HepG2 (cell line): ENCODE data around the gene CHST6. TPM values are rescaled to one million over a fixed set of nuclear protein-coding genes. Genes with fewer than 3 reads are reported as not detected.
A peak's percentile ranks its signal among the peaks of the same experiment; 100 is the strongest.
"Not testable (repeated sequence)": the region's sequence is repeated elsewhere in the genome, so short reads cannot be mapped to it uniquely, and the experiment has no call there.

Source experiments
- CREB3 ChIP-seq: sonication (generic); formaldehyde crosslinking; IDR thresholded peaks from 2 replicates; pipeline ENCODE4 v1.5.0; 2020; ENCODE audit warnings: missing genetic modification reagents
- FOXC1 ChIP-seq: sonication (generic); formaldehyde crosslinking; IDR thresholded peaks from 2 replicates; pipeline ENCODE4 v1.8.0; 2022; ENCODE audit warnings: mild to moderate bottlenecking, missing genetic modification reagents, borderline replicate concordance
- HOXD1 ChIP-seq: sonication (generic); formaldehyde crosslinking; IDR thresholded peaks from 2 replicates; pipeline ENCODE4 v1.5.0; 2020; ENCODE audit warnings: missing genetic modification reagents
- KDM5B ChIP-seq: sonication (generic); formaldehyde crosslinking; IDR thresholded peaks from 2 replicates; pipeline ENCODE4 v1.4.0; 2020; ENCODE audit warnings: missing genetic modification reagents, mild to moderate bottlenecking, borderline replicate concordance
- PBX3 ChIP-seq: sonication (generic); formaldehyde crosslinking; IDR thresholded peaks from 2 replicates; pipeline ENCODE4 v1.8.1; 2023; ENCODE audit warnings: missing genetic modification reagents, inconsistent platforms, borderline replicate concordance
- ZHX2 ChIP-seq, 2 experiments: sonication (generic) in 1 of 2; formaldehyde crosslinking in 1 of 2; IDR thresholded peaks; 2 replicates each; pipeline versions ENCODE4 v1.6.1 to v1.9.0; 2014 to 2022; ENCODE audit warnings: antibody characterized with exemption in 1 of 2, borderline replicate concordance in 1 of 2, inconsistent platforms in 1 of 2, low read depth in 1 of 2, missing genetic modification reagents in 1 of 2
- ZMAT3 ChIP-seq: sonication (generic); formaldehyde crosslinking; conservative IDR thresholded peaks from 2 replicates; pipeline ENCODE4 v1.7.0; 2021; ENCODE audit warnings: missing genetic modification reagents
- ZNF160 ChIP-seq: sonication (generic); formaldehyde crosslinking; IDR thresholded peaks from 2 replicates; pipeline ENCODE4 v1.8.0; 2022; ENCODE audit warnings: mild to moderate bottlenecking, inconsistent platforms, missing genetic modification reagents
- ZNF350 ChIP-seq: sonication (generic); formaldehyde crosslinking; IDR thresholded peaks from 2 replicates; pipeline ENCODE4 v1.4.0; 2020; ENCODE audit warnings: mild to moderate bottlenecking, low read depth, missing genetic modification reagents, borderline replicate concordance
- ZNF441 ChIP-seq: sonication (generic); formaldehyde crosslinking; IDR thresholded peaks from 2 replicates; pipeline ENCODE4 v1.7.0; 2021; ENCODE audit warnings: missing genetic modification reagents, borderline replicate concordance
- ZNF609 ChIP-seq: sonication (generic); formaldehyde crosslinking; IDR thresholded peaks from 2 replicates; pipeline ENCODE4 v1.4.0; 2020; ENCODE audit warnings: mild to moderate bottlenecking, missing genetic modification reagents, borderline replicate concordance
- ZNF773 ChIP-seq: sonication (generic); formaldehyde crosslinking; IDR thresholded peaks from 2 replicates; pipeline ENCODE4 v1.4.0; 2020; ENCODE audit warnings: missing genetic modification reagents, borderline replicate concordance
- ZSCAN30 ChIP-seq: sonication (generic); formaldehyde crosslinking; IDR thresholded peaks from 2 replicates; pipeline ENCODE4 v1.5.0; 2020; ENCODE audit warnings: mild to moderate bottlenecking, missing genetic modification reagents
- polyA plus RNA-seq, 8 experiments: library from polyadenylated mRNA; depleted of rRNA in 3 of 8; stranded (reverse) in 7 of 8; unstranded in 1 of 8; fragments of >200 nt; fragmentation: Illumina TruSeq in 4 of 8; extraction: Trizol in 4 of 8; gene quantifications; 2 replicates each; pipeline versions ENCODE4 v1.2.1 to v1.2.3, GENCODE V29; 2011 to 2016; ENCODE audit warnings: low read depth in 4 of 8, missing spikeins in 1 of 8, mixed read lengths in 1 of 8; ENCODE audit not compliant: insufficient read depth in 1 of 8
- total RNA-seq, 5 experiments: library from RNA; depleted of rRNA; stranded (reverse); fragments of >200 nt; fragmentation: Illumina TruSeq; extraction: Trizol; gene quantifications; 2 replicates each; pipeline ENCODE4 v1.2.3, GENCODE V29; 2016; ENCODE audit warnings: low read depth in 1 of 5

The CHST6 gene
- total and polyA plus RNA-seq, 2 of the 13 experiments (the other 11 are each of a cell fraction or from before 2014, with no cell fraction given), result 0.18 to 0.91 TPM

GRCh38 chr16:75463389-75464121 is 31.7 kb downstream of the CHST6 start (continued):
- not testable (repeated sequence) for TF ChIP-seq ZHX2 (IDR thresholded peaks at IDR 0.05; ENCODE audit: low read depth)
- 0 out of 2 replicates have a peak, but pooled peaks have one; percentile 15 for TF ChIP-seq ZHX2 (CRISPR knock-in tag; IDR thresholded peaks at IDR 0.05; ENCODE audit: borderline replicate concordance)
- TF ChIP-seq KDM5B, result 0 out of 2 replicates have a peak, but pooled peaks have one; percentile 2
- peak; percentile 25; the same call in 1 of the 2 replicates for TF ChIP-seq HOXD1 (CRISPR knock-in tag)
- TF ChIP-seq ZSCAN30, result 0 out of 2 replicates have a peak, but pooled peaks have one; percentile 41
- peak; percentile 14; the same call in 1 of the 2 replicates for TF ChIP-seq ZNF609 (CRISPR knock-in tag)
- peak; percentile 13; the same call in 1 of the 2 replicates for TF ChIP-seq ZMAT3
- 0 out of 2 replicates have a peak, but pooled peaks have one; percentile 46 for TF ChIP-seq ZNF350 (CRISPR knock-in tag)
- 0 out of 2 replicates have a peak, but pooled peaks have one; percentile 12 for TF ChIP-seq ZNF441 (CRISPR knock-in tag)
- 0 out of 2 replicates have a peak, but pooled peaks have one; percentile 43 for TF ChIP-seq FOXC1 (CRISPR knock-in tag)
- TF ChIP-seq ZNF160 (CRISPR knock-in tag), result 0 out of 2 replicates have a peak, but pooled peaks have one; percentile 49
- TF ChIP-seq PBX3 (CRISPR knock-in tag), result 0 out of 2 replicates have a peak, but pooled peaks have one; percentile 52
- TF ChIP-seq ZNF773 (CRISPR knock-in tag), result peak; percentile 66; the same call in 1 of the 2 replicates
- 0 out of 2 replicates have a peak, but pooled peaks have one; percentile 9 for TF ChIP-seq CREB3 (CRISPR knock-in tag)
